ENCODE measurements around the gene ZNF664. TPM values are rescaled to one million over a fixed set of nuclear protein-coding genes. Genes with fewer than 3 reads are reported as not detected.
A peak's percentile ranks its signal among the peaks of the same experiment; 100 is the strongest.

ZNF664 gene
- total RNA-seq, 1 donor from 2014 or later = 67.6 TPM

DNA sequence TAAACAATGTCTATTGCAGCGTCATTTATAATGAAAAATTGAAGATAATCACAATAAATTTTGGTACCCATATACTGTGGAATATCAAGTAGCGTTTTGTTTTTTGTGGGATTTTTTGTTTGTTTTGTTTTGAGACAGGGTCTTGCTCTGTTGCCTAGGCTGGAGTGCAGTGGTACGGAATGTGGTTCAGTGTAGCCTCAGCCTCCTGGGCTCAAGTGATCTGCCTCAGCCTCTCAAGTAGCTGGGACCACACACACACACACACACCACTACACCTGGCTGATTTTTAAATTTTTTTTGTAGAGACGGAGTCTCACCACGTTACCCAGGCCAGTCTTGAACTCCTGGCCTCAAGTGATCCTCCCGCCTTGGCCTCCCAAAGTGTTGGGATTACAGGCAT is 6.6 kb downstream of the ZNF664 start:
- Histone ChIP-seq H3K4me1 (ENCODE audit: insufficient read depth, low read length) (peaks cover 3% of the 10 kb centered on the region), H4K20me1 (ENCODE audit: insufficient read depth, low read length) (peaks cover 54% of the 10 kb centered on the region), H3K27me3 (ENCODE audit: insufficient read depth, low read length) (no peaks in the 10 kb centered on the region), H3K4me2 (ENCODE audit: low read length) (no peak overlapping the region), H2AFZ (ENCODE audit: low read depth, low read length) (no peak overlapping the region), H3K27ac (ENCODE audit: low read depth, low read length) (no peak overlapping the region), H3K79me2 (ENCODE audit: insufficient read depth, low read length) (peaks cover 48% of the 10 kb centered on the region), H3K9ac (ENCODE audit: low read length) (no peak overlapping the region), H3K9me3 (ENCODE audit: insufficient read depth, low read depth, low read length) (no peaks in the 10 kb centered on the region), H3K4me3 (ENCODE audit: insufficient read depth, low read depth, low read length) (no peak overlapping the region), H3K36me3 (ENCODE audit: insufficient read depth, low read length) (no peaks in the 10 kb centered on the region)
- H3K9me3 Mint-ChIP-seq (ENCODE audit: unreplicated experiment) = no peaks in the 10 kb centered on the region
- H3K27ac Mint-ChIP-seq (ENCODE audit: unreplicated experiment) = no peak overlapping the region
- no peak for FAIRE-seq
- no peaks in the 10 kb centered on the region for H3K27me3 Mint-ChIP-seq (ENCODE audit: low read depth, unreplicated experiment)
- no peak overlapping the region for H3K4me3 Mint-ChIP-seq (ENCODE audit: unreplicated experiment)
- no peak for TF ChIP-seq EZH2 (IDR thresholded peaks at IDR 0.05; ENCODE audit: insufficient read depth, low read length)
- TF ChIP-seq, protein P1, sequence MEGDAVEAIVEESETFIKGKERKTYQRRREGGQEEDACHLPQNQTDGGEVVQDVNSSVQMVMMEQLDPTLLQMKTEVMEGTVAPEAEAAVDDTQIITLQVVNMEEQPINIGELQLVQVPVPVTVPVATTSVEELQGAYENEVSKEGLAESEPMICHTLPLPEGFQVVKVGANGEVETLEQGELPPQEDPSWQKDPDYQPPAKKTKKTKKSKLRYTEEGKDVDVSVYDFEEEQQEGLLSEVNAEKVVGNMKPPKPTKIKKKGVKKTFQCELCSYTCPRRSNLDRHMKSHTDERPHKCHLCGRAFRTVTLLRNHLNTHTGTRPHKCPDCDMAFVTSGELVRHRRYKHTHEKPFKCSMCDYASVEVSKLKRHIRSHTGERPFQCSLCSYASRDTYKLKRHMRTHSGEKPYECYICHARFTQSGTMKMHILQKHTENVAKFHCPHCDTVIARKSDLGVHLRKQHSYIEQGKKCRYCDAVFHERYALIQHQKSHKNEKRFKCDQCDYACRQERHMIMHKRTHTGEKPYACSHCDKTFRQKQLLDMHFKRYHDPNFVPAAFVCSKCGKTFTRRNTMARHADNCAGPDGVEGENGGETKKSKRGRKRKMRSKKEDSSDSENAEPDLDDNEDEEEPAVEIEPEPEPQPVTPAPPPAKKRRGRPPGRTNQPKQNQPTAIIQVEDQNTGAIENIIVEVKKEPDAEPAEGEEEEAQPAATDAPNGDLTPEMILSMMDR (IDR thresholded peaks at IDR 0.05; ENCODE audit: insufficient read depth, low read depth, low read length) = no peak
- peaks cover 8% of the 10 kb centered on the region for H3K36me3 Mint-ChIP-seq (ENCODE audit: low read depth, unreplicated experiment)
- DNase-seq (ENCODE audit: low read depth) = no peak
- H3K4me1 Mint-ChIP-seq (ENCODE audit: low read depth, unreplicated experiment) = peaks cover 9% of the 10 kb centered on the region

- FAIRE-seq (no peak), DNase-seq (ENCODE audit: low read depth) (no peak)
- Mint-ChIP-seq H3K9me3 (ENCODE audit: unreplicated experiment) (no peaks in the 10 kb centered on the region), H3K36me3 (ENCODE audit: low read depth, unreplicated experiment) (peaks cover 3% of the 10 kb centered on the region), H3K27ac (ENCODE audit: unreplicated experiment) (no peak overlapping the region), H3K4me3 (ENCODE audit: unreplicated experiment) (peak overlapping the region; percentile 46), H3K27me3 (ENCODE audit: low read depth, unreplicated experiment) (no peaks in the 10 kb centered on the region), H3K4me1 (ENCODE audit: low read depth, unreplicated experiment) (peaks cover 19% of the 10 kb centered on the region)
- Histone ChIP-seq H3K4me1 (ENCODE audit: insufficient read depth, low read length) (no peaks in the 10 kb centered on the region), H3K4me3 (ENCODE audit: insufficient read depth, low read depth, low read length) (no peak overlapping the region), H3K27me3 (ENCODE audit: insufficient read depth, low read length) (no peaks in the 10 kb centered on the region), H3K4me2 (ENCODE audit: low read length) (no peak overlapping the region), H4K20me1 (ENCODE audit: insufficient read depth, low read length) (peaks cover 66% of the 10 kb centered on the region), H3K27ac (ENCODE audit: low read depth, low read length) (no peak overlapping the region), H2AFZ (ENCODE audit: low read depth, low read length) (no peak overlapping the region), H3K36me3 (ENCODE audit: insufficient read depth, low read length) (no peaks in the 10 kb centered on the region), H3K9me3 (ENCODE audit: insufficient read depth, low read depth, low read length) (no peaks in the 10 kb centered on the region), H3K9ac (ENCODE audit: low read length) (no peak overlapping the region), H3K79me2 (ENCODE audit: insufficient read depth, low read length) (peaks cover 48% of the 10 kb centered on the region)
- TF ChIP-seq, protein P1 (IDR thresholded peaks at IDR 0.05; ENCODE audit: insufficient read depth, low read depth, low read length) = no peak
- TF ChIP-seq EZH2 (IDR thresholded peaks at IDR 0.05; ENCODE audit: insufficient read depth, low read length) = no peak
Observed at GRCh38 chr12:123982269-123982668, 9.3 kb downstream of the ZNF664 start.

DNA sequence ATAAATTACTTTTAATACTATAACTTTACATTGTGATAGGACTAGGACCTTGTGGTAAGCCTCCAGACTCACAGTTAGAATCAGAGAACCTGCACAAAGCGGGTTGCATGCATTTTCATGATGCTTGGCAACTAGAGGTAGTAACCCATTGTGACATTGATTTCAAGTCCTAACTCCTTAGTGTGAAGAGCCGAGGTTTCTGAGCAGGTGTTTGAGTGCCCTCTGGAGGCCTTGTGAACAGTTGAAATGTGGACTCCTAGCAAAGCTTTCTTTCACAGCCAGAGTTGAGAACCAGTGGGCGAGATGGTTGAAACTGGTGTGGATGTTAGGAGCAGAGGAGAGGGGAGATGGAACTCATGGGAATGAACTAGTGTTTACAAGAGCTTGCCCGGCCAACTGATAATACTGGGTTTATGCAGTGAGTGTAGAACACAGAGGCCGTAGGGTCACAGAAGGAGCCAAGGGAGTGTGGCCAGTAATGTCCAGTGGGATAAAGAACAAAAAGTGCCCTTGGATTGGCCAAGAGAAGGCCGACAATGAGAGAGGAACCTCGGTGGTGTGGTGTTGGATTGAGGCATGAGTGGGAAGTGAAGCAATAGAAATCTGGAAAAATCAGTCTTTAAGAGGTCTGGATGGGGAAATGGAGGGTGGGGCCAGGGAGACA is 10.9 kb downstream of the ZNF664 start:
- no peak overlapping the region for H3K9ac ChIP-seq (ENCODE audit: low read length)
- no peak overlapping the region for H3K4me2 ChIP-seq (ENCODE audit: low read length)
- peaks cover 48% of the 10 kb centered on the region for H3K79me2 ChIP-seq (ENCODE audit: insufficient read depth, low read length)
- TF ChIP-seq, protein P1 (IDR thresholded peaks at IDR 0.05; ENCODE audit: insufficient read depth, low read depth, low read length) = peak; percentile 72
- no peak for TF ChIP-seq EZH2 (IDR thresholded peaks at IDR 0.05; ENCODE audit: insufficient read depth, low read length)
- DNase-seq (ENCODE audit: low read depth) (peak; percentile 40), FAIRE-seq (peak; percentile 34)
- H4K20me1 ChIP-seq (ENCODE audit: insufficient read depth, low read length) = peaks cover 74% of the 10 kb centered on the region
- no peak overlapping the region for H3K4me3 ChIP-seq (ENCODE audit: insufficient read depth, low read depth, low read length)
- no peak overlapping the region for H3K4me3 Mint-ChIP-seq (ENCODE audit: unreplicated experiment)
- H3K36me3 ChIP-seq (ENCODE audit: insufficient read depth, low read length) = peaks cover 3% of the 10 kb centered on the region
- H3K27me3 ChIP-seq (ENCODE audit: insufficient read depth, low read length) = no peaks in the 10 kb centered on the region
- H3K27me3 Mint-ChIP-seq (ENCODE audit: low read depth, unreplicated experiment) = no peaks in the 10 kb centered on the region
- H3K9me3 Mint-ChIP-seq (ENCODE audit: unreplicated experiment) = no peaks in the 10 kb centered on the region
- peaks cover 19% of the 10 kb centered on the region for H3K4me1 Mint-ChIP-seq (ENCODE audit: low read depth, unreplicated experiment)
- H2AFZ ChIP-seq (ENCODE audit: low read depth, low read length) = no peak overlapping the region
- no peaks in the 10 kb centered on the region for H3K9me3 ChIP-seq (ENCODE audit: insufficient read depth, low read depth, low read length)
- H3K36me3 Mint-ChIP-seq (ENCODE audit: low read depth, unreplicated experiment) = peaks cover 6% of the 10 kb centered on the region
- H3K27ac ChIP-seq (ENCODE audit: low read depth, low read length) = no peak overlapping the region
- no peak overlapping the region for H3K27ac Mint-ChIP-seq (ENCODE audit: unreplicated experiment)
- H3K4me1 ChIP-seq (ENCODE audit: insufficient read depth, low read length) = no peaks in the 10 kb centered on the region

All from astrocyte (in vitro differentiated cells and primary cell).